Measurements from ENCODE around the gene TMC8. TPM values are rescaled to one million over a fixed set of nuclear protein-coding genes. Genes with fewer than 3 reads are reported as not detected.
"Not testable (repeated sequence)": the region's sequence is repeated elsewhere in the genome, so short reads cannot be mapped to it uniquely, and the experiment has no call there.

The TMC8 gene
- polyA plus RNA-seq, 4 donors = 0.90 to 2.6 (median 1.8) TPM

GRCh38 chr17:78108726-78109488 lies 21.7 kb upstream of the TMC8 start:
- DNase-seq (ENCODE audit: low read depth in 4 of 4, low spot score in 3 of 4) = no peak

GRCh38 chr17:78109489-78109761 lies 21.1 kb upstream of the TMC8 start:
- no peak for DNase-seq (ENCODE audit: low read depth in 4 of 4, low spot score in 3 of 4)

- no peak for DNase-seq (ENCODE audit: low read depth in 4 of 4, low spot score in 3 of 4)
Measured at GRCh38 chr17:78110363-78111015, 20.1 kb upstream of the TMC8 start.

DNA sequence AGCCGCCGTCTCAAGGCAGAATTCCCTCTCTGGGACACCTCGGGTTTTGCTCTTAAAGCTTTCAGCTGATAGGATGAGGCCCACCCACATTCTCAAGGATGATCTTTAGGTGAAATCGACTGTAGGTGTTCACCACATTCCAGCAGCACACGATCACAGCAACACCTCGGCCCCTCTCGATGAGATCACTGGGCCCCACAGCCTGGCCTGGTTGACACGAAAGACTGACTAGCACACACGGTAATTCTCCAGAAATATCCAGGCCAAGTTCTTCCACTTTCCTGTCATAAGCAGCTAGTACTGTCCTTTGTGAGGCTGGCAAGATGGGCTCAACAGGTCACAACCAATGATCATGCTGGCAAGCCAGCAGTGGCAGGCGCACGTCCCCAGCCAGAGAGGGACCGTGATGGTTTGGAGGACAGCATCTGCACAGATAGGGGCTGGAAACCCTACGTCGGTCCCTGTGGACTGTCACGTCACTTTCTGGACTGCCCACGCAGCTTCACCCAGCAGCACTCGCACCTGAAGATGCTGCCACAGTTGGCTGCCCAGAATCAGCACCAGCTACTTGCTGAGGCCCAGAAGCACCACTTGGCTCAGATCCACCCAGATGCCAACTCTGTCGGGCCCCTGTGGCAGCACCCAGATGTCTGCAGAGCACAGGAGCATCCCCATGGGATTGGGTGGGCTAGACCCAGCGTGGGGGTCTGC lies 19.4 kb upstream of the TMC8 start:
- DNase-seq (ENCODE audit: low read depth in 4 of 4, low spot score in 3 of 4) = no peak

GRCh38 chr17:78111727-78112517 lies 18.6 kb upstream of the TMC8 start:
- no peak for DNase-seq (ENCODE audit: low read depth in 4 of 4, low spot score in 3 of 4)

GRCh38 chr17:78112518-78113471 lies 17.8 kb upstream of the TMC8 start:
- DNase-seq (ENCODE audit: low read depth in 4 of 4, low spot score in 3 of 4) = no peak

GRCh38 chr17:78113804-78114785 lies 16.5 kb upstream of the TMC8 start:
- no peak for DNase-seq (ENCODE audit: low read depth in 4 of 4, low spot score in 3 of 4)

- no peak for DNase-seq (ENCODE audit: low read depth in 4 of 4, low spot score in 3 of 4)
Measured at GRCh38 chr17:78114831-78115723, 15.5 kb upstream of the TMC8 start.

DNA sequence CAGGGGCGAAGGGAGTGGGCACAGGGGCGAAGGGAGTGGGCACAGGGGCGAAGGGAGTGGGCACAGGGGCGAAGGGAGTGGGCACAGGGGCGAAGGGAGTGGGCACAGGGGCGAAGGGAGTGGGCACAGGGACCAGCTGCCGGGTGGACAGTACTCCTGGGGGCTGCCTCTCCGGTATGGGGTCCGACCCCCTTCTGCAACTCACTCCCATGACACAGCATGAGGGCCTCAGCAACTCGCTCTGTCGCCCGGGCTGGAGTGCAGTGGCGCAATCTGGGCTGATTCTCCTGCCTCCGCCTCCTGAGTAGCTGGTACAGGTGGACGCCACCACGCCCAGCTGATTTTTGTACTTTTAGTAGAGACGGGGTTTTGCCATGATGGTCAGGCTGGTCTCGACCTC lies 14.8 kb upstream of the TMC8 start:
- DNase-seq (ENCODE audit: low read depth in 4 of 4, low spot score in 3 of 4) = not testable (repeated sequence)

- DNase-seq (ENCODE audit: low read depth in 4 of 4, low spot score in 3 of 4) = no peak
Measured at GRCh38 chr17:78116411-78116810, 14.2 kb upstream of the TMC8 start.

DNA sequence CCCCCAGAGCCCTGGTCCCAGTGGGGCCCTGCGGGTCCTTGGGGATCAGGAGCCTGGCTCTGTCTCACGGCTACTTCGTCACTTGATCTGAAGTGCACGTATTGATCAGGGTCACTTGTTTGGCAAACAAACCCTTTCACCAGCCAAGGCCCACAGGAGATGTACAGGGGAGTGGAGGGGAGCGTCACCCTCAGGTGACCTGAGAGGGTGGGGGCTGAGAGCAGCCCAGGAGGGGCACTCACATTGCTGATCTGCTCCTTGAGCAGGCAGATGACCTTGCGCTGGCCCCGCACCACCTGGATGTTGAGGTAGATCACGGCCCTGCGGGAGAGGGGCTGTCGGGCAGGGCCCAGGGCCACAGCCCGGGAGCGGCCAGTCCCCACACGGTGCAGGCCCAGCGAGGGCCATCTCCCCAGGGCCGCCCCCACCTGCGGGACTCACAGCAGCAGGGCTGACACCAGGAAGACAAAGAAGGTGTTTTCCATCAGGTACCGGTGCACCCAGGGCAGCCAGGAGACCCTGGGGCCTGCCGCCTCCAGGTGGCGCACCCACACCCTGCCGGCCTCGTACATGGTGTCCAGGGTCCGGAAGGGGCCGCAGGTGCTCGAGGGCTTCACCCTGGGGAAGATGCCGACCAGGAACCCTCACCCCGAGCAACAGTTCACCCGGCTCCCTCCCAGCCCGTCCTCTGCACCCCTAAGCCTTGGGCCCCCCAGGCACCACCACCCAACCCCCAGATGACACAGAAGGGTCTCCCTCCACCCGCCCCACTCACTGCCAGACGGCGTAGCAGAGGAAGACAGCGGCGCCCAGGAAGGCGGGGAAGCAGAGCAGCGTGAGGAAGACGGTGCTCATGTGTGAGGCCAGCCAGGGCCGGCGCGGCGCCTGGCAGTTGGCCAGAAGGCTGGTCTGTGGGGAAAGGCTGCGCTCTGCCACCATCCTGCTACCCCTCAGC lies 13.3 kb upstream of the TMC8 start:
- no peak for DNase-seq (ENCODE audit: low read depth in 4 of 4, low spot score in 3 of 4)

DNA sequence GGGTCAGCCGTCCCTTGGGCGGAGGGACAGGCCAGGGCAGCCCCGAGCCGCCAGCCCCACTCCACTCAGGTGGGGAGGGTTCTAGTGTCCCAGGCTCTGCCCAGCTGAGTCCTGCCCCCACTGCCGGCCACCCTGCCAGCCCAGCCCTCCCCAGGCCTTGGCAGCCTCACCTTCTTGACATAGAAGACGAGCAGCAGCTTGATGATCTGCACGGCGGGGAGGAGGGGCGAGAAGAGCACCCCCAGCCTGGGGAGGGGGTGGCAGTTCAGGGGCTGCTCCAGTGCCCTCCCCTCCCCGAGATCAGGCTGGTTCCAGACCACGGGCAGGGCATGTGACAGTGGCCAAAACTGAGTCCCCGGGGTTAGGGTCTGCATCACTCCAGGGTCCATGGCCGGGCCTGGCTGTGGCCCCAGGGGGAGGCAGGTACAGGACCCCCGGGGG lies 11.8 kb upstream of the TMC8 start:
- DNase-seq (ENCODE audit: low read depth in 4 of 4, low spot score in 3 of 4) = no peak

DNA sequence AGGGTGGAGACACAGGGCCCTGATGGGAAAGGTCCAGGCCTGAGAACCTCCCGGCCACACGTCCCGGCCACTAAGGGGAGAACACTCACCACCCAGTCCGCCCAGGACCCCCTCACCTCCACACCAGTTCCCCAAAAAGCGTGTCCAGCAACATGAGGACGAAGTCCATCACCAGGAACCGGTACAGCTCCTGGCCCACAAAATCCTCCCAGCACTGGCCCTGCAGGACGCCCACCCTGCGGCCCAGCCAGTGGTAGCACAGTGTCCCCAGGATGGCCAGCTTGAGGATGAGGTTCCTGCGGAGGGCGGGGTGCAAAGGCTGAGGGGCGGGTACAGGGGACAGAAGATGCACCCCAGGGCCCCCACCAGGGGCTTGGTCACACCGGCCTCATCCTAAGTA lies 10.0 kb upstream of the TMC8 start:
- DNase-seq (ENCODE audit: low read depth in 4 of 4, low spot score in 3 of 4) = no peak

GRCh38 chr17:78120971-78121800 lies 9.4 kb upstream of the TMC8 start:
- no peak for DNase-seq (ENCODE audit: low read depth in 4 of 4, low spot score in 3 of 4)

DNA sequence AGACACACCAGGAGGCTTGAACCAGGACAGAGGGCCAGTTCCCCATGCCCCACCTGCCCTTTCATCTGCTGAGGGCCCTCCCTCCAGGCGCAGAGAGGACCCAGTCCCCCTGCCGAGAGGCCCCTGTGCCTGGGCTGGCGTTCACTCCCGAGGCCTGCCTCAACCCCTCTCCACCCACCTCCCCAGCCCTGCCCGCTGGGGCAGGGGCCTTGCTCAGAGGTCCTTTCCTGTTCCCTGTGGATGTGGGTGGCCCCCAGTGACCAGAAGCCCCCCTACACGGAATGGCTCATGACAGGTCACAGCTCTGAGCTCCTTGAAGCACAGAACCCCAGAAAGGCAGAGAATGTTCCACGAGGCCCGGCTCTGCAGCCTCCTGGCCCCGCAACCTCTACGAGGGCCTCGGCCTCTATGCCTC lies 8.8 kb upstream of the TMC8 start:
- no peak for DNase-seq (ENCODE audit: low read depth in 4 of 4, low spot score in 3 of 4)

Measured in left renal pelvis (tissue), 4 donors.